HL-60 (cell line): ENCODE results near the gene ADCYAP1R1.

Source experiments
- DNase-seq, 2 experiments: peaks; one replicate each; pipeline ENCODE4 v3.0.0-alpha.2; 2010 to 2020; ENCODE audit warnings: low read depth in 1 of 2, low spot score in 1 of 2
- H3K27ac ChIP-seq: fragments of 250-450 bp; sonication (Bioruptor Pico); replicated peaks from 2 replicates; pipeline ENCODE4 v1.5.1; 2020; ENCODE audit warnings: mild to moderate bottlenecking, moderate library complexity
- H3K27me3 ChIP-seq: fragments of 250-450 bp; sonication (Bioruptor Pico); 2 replicates; pipeline ENCODE4 v1.5.1; 2021; ENCODE audit warnings: mild to moderate bottlenecking, moderate library complexity; ENCODE audit not compliant: insufficient read depth, poor library complexity, severe bottlenecking
- H3K4me3 ChIP-seq: replicated peaks from 2 replicates; pipeline ENCODE4 v1.5.1; 2011; ENCODE audit warnings: mild to moderate bottlenecking, control low read depth, low read length; ENCODE audit not compliant: insufficient read depth
- GABPA ChIP-seq: IDR thresholded peaks from 2 replicates; pipeline ENCODE4 v1.6.1; 2012; ENCODE audit warnings: low read depth
- POLR2AphosphoS5 ChIP-seq: IDR thresholded peaks from 2 replicates; pipeline ENCODE4 v1.6.1; 2012; ENCODE audit warnings: low read depth
- SPI1 ChIP-seq: IDR thresholded peaks from 2 replicates; pipeline ENCODE4 v1.6.1; 2012; ENCODE audit warnings: low read depth, mild to moderate bottlenecking, borderline replicate concordance
- TF ChIP-seq, protein P1 (sequence below): IDR thresholded peaks from one replicate; pipeline ENCODE4 v1.5.1; 2011; ENCODE audit warnings: low read length, control low read depth, inconsistent platforms; ENCODE audit not compliant: insufficient read depth
- TF ChIP-seq, protein P2 (sequence below): IDR thresholded peaks from 2 replicates; pipeline ENCODE4 v1.6.1; 2012; ENCODE audit warnings: low read depth; ENCODE audit not compliant: insufficient replicate concordance

Gene ADCYAP1R1

DNA sequence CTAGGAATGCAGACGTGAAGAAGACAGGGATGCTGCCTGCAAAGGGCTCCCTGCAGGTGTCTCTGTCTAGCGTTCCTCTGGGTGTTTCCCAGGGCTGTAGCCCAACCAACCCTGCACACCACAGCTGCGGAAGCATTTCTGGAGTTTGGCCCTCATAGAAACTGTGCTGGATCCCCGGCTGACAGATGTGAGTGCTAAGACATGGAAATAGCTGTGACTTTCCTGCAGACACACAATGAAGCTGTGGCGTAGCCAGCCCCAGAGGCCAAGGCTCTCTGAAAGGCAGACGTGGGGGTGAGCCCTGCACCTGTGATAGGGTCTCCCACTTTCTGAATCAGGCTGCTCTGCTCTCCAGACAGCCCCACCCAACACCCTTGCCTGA, 44.8 kb downstream of the ADCYAP1R1 start:
- no peak for DNase-seq

DNA sequence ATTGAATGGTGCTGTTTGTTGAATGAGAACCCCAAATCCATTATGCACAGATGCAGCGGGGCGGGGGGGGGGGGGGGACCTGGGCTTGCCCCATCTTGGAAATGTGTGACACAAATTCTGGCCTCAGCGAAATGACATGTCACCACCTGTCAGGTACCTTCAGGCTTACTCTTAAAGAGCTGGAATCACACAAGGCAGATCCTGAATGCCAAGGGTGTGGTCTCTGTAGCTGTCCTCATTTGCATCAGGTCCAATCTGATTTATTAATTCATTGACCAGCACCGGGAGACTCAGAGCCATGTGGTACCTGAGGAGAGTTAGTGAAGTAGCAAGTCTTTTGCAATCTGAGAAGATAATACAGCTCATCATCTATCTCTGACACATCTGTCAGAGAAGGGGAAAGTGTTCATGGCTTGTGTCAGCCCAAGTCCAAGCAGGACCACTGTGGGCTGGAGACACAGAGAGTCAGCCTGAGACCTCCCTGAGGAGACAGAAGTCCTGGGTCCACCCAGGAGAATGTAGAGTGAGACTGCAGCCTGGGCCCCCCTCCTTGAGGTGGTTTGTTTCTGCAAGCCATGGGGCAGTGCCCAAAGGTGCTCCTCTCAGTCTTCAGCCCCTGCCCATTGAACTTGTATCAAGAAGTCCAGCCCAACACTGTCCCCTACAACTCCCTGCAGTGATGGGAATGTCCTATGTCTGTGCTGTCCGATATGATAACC, 46.7 kb downstream of the ADCYAP1R1 start:
- no peak for DNase-seq
- TF ChIP-seq, protein P1, sequence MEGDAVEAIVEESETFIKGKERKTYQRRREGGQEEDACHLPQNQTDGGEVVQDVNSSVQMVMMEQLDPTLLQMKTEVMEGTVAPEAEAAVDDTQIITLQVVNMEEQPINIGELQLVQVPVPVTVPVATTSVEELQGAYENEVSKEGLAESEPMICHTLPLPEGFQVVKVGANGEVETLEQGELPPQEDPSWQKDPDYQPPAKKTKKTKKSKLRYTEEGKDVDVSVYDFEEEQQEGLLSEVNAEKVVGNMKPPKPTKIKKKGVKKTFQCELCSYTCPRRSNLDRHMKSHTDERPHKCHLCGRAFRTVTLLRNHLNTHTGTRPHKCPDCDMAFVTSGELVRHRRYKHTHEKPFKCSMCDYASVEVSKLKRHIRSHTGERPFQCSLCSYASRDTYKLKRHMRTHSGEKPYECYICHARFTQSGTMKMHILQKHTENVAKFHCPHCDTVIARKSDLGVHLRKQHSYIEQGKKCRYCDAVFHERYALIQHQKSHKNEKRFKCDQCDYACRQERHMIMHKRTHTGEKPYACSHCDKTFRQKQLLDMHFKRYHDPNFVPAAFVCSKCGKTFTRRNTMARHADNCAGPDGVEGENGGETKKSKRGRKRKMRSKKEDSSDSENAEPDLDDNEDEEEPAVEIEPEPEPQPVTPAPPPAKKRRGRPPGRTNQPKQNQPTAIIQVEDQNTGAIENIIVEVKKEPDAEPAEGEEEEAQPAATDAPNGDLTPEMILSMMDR, result no peak
- TF ChIP-seq GABPA, result no peak
- no peak for TF ChIP-seq POLR2AphosphoS5
- no peak for TF ChIP-seq SPI1
- TF ChIP-seq, protein P2, sequence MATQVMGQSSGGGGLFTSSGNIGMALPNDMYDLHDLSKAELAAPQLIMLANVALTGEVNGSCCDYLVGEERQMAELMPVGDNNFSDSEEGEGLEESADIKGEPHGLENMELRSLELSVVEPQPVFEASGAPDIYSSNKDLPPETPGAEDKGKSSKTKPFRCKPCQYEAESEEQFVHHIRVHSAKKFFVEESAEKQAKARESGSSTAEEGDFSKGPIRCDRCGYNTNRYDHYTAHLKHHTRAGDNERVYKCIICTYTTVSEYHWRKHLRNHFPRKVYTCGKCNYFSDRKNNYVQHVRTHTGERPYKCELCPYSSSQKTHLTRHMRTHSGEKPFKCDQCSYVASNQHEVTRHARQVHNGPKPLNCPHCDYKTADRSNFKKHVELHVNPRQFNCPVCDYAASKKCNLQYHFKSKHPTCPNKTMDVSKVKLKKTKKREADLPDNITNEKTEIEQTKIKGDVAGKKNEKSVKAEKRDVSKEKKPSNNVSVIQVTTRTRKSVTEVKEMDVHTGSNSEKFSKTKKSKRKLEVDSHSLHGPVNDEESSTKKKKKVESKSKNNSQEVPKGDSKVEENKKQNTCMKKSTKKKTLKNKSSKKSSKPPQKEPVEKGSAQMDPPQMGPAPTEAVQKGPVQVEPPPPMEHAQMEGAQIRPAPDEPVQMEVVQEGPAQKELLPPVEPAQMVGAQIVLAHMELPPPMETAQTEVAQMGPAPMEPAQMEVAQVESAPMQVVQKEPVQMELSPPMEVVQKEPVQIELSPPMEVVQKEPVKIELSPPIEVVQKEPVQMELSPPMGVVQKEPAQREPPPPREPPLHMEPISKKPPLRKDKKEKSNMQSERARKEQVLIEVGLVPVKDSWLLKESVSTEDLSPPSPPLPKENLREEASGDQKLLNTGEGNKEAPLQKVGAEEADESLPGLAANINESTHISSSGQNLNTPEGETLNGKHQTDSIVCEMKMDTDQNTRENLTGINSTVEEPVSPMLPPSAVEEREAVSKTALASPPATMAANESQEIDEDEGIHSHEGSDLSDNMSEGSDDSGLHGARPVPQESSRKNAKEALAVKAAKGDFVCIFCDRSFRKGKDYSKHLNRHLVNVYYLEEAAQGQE, result no peak

More for the DNA sequence above, 44.8 kb downstream of the ADCYAP1R1 start:
- TF ChIP-seq GABPA (no peak), POLR2AphosphoS5 (no peak), SPI1 (no peak)
- TF ChIP-seq, protein P2, result no peak
- TF ChIP-seq, protein P1, result no peak
- H3K27me3 ChIP-seq, result peaks cover 2% of the 10 kb centered on the region
- H3K4me3 ChIP-seq, result no peak overlapping the region
- no peak overlapping the region for H3K27ac ChIP-seq

DNA sequence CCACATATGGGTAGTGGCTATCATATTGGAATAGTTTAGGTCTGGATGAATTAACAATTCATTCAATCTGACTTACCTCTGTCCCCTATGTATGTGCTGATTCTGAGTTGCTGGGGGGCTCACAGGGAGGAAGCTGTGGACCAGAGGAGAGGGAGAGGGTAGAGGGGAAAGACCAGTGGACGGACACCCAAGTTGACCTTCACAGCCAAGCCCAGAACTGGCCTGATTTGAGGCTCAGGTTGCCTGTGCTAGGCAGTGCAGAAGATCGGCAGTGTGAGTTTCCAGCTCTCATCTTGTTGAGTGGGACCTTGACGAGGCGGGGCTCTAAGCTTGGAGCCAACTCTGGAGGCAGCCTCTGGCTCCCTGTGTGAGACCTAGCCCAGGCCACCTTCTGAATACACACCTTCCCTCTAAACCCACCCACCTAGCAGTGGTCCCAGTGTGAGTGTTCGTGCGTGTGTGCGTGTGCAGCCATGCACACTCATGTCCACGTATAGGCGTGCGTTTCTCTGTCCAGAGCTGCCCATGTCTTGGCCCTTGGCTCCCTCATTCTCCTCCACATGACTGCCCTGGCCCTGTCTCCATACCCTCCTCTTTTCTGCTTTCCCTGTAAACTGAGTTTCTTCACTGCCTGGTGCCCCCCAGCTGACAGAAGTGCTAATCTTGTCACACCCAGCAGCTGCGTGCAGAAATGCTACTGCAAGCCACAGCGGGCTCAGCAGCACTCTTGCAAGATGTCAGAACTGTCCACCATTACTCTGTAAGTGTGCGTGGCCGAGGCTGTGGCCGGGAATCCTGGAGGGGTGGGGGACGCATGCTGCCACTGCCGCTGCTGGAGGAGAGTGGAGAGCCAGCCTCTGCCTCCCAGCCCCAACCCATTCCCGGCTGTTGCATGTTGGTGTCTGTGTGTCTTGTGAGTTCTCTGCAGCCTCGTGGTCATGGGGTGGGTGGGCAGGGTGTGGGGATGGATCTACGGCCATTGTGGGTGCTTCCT, 47.6 kb downstream of the ADCYAP1R1 start:
- no peak for DNase-seq
- no peaks in the 10 kb centered on the region for H3K27me3 ChIP-seq
- H3K27ac ChIP-seq, result no peak overlapping the region
- no peak overlapping the region for H3K4me3 ChIP-seq
- TF ChIP-seq POLR2AphosphoS5 (no peak), SPI1 (no peak), GABPA (no peak)
- TF ChIP-seq, protein P2, result no peak
- TF ChIP-seq, protein P1, result no peak

More for the DNA sequence above, 46.7 kb downstream of the ADCYAP1R1 start:
- Histone ChIP-seq H3K27me3 (no peaks in the 10 kb centered on the region), H3K4me3 (no peak overlapping the region), H3K27ac (no peak overlapping the region)
